Activated T-cell treated with anti-CD3 and anti-CD28 coated beads for 48 hours (primary cell): ENCODE data around the gene HIGD1A.

Experiments
- DNase-seq: peaks from one replicate; pipeline ENCODE4 v3.0.0-alpha.2; 2020; ENCODE audit warnings: low read depth

Gene HIGD1A

DNA sequence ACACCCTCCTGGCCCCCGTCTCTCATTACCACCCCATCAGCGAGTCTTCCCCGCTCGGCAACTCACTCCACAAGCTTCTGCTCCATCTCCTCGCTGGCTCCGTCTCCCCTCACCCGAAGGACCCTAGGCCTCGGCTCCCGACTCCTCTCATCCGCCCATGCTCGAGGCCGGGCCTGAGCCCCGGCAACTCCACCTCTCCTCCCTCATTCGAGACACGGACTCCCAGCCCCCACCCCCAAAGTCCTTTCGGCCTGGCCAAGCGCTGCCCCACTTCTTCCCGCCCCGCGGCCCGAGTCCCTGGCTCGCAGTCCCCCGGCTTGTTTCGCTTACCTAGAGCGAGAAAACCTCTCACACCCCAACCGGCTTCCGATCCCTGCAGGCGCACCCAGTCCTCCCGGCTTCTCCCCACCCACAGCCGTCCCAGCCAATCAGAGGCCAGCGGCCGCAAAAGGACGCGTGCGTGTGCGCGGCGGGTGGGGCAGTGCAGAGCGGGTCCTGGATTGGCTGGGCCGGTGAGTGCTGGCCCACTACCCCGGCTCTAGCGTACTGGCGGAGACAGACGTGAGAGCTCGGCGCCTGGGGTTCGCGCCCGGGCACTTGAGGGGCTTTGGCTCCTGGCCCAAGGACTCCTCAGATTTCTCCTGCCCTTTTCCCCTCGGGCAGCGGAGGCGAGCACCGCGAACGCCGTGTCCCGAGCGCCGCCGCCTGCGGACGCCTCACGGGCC lies at the start of gene HIGD1A:
TSS of gene HIGD1A (minus strand) at position 385 of the 725 bp plus-strand sequence. CDS start 10,237 bp downstream, outside the sequence.
- peak; percentile 93 for DNase-seq

GRCh38 chr3:42853739-42854302 lies 49.5 kb upstream of the HIGD1A start:
- no peak for DNase-seq

- DNase-seq = no peak
Observed at GRCh38 chr3:42853056-42853455, 48.8 kb upstream of the HIGD1A start.

- DNase-seq = no peak
Observed at GRCh38 chr3:42852441-42852840, 48.2 kb upstream of the HIGD1A start.

DNA sequence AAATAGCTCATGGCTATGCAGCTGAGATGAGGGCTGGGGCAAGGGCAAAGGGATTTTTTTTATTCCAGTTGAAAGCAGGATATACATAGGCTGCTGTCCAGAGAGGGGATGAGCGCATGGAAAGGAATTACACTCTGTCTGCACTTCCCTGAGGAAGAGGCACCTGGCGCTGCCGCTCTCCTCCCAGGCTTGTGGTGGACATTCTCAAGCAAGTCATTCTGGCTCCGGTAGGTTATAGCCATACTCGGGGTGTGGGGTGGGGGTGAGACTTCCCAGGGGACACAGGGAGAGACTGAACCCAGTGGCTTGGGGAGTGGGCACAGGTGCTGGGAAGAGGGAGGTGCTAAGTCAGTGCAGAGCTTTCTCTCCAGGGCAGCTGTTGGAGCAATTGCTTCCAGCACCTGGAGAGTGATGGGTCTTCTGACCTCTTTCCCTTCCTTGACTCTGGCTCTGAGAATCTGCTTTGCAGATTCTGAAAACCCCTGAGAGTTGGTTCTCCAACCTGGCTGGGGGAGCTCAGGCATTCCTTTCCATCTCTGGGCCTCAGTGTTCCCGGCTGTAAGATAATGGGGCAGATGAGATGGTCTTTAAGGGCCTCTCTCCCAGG lies 47.0 kb upstream of the HIGD1A start:
- DNase-seq = no peak

DNA sequence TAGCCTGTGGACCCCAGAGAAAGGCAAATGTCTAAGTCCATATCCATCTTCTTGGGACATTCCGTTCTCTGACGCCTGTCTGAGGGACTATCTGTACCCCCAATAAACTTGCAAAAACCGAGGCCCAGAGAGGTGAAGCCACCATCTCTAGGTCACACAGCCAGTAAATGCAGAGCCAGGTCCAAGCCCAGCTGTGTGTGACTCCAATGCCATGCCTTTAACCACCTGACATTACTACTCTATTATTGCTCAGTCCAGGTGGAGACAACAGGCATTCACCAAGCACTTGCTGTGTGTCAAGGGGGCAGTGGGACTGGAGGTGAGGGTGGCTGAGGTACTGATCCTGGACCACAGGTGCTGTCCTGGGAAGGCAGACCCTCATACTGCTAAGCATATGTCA lies 46.0 kb upstream of the HIGD1A start:
- DNase-seq = no peak

GRCh38 chr3:42849017-42849416 lies 44.7 kb upstream of the HIGD1A start:
- no peak for DNase-seq

- no peak for DNase-seq
Observed at GRCh38 chr3:42847731-42848130, 43.4 kb upstream of the HIGD1A start.

DNA sequence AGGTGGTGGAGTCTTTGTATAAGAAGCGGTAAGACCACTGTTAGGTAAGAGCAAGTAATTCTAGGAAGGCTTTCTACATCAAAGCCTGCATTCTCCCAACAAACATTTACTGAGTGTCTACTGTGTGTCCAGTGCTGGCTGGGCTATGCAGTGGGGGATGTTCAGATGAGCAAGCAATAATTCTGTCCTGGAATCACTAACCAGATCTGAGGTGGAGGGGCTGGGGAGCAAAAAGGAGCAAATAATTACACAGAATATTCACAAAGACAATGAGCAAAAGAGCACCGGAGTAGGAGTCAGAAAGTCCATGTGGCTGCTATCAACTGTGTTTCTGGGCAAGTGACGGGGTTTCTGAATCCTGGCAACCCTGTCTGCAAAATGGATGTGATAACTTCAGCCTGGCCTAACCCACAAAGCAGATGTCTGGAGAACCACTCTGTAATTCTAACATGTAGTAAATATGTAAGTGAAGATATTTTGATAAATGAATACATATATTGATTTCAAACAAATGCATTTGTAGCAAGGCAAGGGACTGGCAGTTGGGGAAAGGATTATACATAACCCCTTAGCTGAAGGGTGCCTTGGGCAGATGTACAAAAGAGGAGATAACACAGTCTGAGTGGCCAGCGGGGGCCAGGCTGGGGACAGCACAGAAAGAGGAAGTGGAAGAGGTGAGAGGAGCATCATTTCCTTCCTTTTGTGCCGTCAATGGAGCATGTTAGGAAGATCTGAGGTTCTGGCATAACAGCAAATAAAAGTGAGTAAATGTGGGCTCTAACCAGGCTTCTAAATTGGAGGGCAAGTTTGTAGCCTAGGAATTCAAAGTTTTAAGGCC lies 42.6 kb upstream of the HIGD1A start:
- DNase-seq = no peak

GRCh38 chr3:42844815-42845214 lies 40.5 kb upstream of the HIGD1A start:
- DNase-seq = no peak

- DNase-seq = no peak
Observed at GRCh38 chr3:42844412-42844713, 40.1 kb upstream of the HIGD1A start.

GRCh38 chr3:42843713-42844411 lies 39.6 kb upstream of the HIGD1A start:
- DNase-seq = no peak

DNA sequence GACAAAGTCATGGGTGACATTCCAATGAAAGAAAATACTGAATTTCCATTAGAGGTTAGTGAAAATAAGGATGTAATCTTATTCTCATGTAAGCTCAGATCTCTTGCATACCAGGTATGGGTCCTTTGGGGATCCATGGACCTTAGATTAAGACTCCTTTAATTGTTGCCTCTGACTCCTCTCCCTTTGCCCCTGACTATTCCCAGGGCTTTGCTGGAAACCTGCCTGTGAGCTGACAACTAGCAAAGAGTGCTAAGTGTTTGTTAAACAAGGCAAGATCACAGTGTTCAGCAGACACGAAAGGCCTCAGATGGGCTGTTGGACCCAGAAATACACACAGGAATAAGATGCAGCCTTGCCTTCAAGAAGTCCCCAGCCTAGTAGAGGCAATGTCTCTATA lies 37.0 kb upstream of the HIGD1A start:
- no peak for DNase-seq

- peak; percentile 8 for DNase-seq
Observed at GRCh38 chr3:42839616-42840015, 35.3 kb upstream of the HIGD1A start.

DNA sequence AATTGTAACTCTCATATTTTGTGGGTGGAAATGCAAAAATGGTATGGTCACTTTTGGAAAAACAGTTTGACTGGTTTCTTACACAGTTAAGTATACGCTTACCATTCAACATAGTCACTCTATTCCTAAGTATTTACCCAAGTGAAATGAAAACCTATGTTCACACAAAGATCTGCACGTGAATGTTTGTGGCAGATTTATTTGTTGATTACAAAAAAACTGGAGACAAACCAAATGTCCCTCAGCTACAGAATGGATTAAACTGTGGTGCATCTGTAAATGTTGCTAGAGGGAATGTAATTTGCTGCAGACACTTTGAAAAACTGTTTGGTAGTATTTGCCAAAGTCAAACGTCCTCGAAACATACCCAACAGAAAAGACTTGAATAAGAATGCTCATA lies 34.3 kb upstream of the HIGD1A start:
- DNase-seq = no peak

GRCh38 chr3:42836150-42837123 lies 32.1 kb upstream of the HIGD1A start:
- DNase-seq = no peak

- peak; percentile 70 for DNase-seq
Observed at GRCh38 chr3:42831321-42831713, 27.0 kb upstream of the HIGD1A start.

- DNase-seq = no peak
Observed at GRCh38 chr3:42830437-42831320, 26.4 kb upstream of the HIGD1A start.

- no peak for DNase-seq
Observed at GRCh38 chr3:42829628-42830436, 25.5 kb upstream of the HIGD1A start.
